ENCODE results near the gene TLX1. TPM values are rescaled to one million over a fixed set of nuclear protein-coding genes. Genes with fewer than 3 reads are reported as not detected.
"Not testable (repeated sequence)": the region's sequence is repeated elsewhere in the genome, so short reads cannot be mapped to it uniquely, and the experiment has no call there.

Gene TLX1
- total RNA-seq, 4 donors from 2014 or later, result not detected

GRCh38 chr10:101152316-101152715 is 21.2 kb downstream of the TLX1 start:
- intact Hi-C loops (cut with DNase I; ENCODE audit: low total_unique reads), result no loop called here
- Histone ChIP-seq H3K4me1 (no peaks in the 10 kb centered on the region), H3K9me3 (no peaks in the 10 kb centered on the region), H3K27me3 (peaks cover 25 to 46% (median 39%) of the 10 kb centered on the region in 3 donors), H3K27ac (no peak overlapping the region), H3K36me3 (no peaks in the 10 kb centered on the region), H3K4me3 (no peak overlapping the region)
- DNase-seq (no peak), ATAC-seq (no peak)
- no peak for TF ChIP-seq POLR2A (IDR thresholded peaks at IDR 0.05)
- TF ChIP-seq, protein P1, sequence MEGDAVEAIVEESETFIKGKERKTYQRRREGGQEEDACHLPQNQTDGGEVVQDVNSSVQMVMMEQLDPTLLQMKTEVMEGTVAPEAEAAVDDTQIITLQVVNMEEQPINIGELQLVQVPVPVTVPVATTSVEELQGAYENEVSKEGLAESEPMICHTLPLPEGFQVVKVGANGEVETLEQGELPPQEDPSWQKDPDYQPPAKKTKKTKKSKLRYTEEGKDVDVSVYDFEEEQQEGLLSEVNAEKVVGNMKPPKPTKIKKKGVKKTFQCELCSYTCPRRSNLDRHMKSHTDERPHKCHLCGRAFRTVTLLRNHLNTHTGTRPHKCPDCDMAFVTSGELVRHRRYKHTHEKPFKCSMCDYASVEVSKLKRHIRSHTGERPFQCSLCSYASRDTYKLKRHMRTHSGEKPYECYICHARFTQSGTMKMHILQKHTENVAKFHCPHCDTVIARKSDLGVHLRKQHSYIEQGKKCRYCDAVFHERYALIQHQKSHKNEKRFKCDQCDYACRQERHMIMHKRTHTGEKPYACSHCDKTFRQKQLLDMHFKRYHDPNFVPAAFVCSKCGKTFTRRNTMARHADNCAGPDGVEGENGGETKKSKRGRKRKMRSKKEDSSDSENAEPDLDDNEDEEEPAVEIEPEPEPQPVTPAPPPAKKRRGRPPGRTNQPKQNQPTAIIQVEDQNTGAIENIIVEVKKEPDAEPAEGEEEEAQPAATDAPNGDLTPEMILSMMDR (IDR thresholded peaks at IDR 0.05 in 4 of 5, conservative IDR thresholded peaks at IDR 0.05 in 1 of 5), result no peak
- in situ Hi-C loops (cut with MboI; ENCODE audit: low sequenced_read_pairs in 4 of 4), result no loop called here

- in situ Hi-C loops (cut with MboI; ENCODE audit: low sequenced_read_pairs in 4 of 4); H3K36me3 ChIP-seq; H3K9me3 ChIP-seq; H3K4me3 ChIP-seq; ATAC-seq; intact Hi-C loops (cut with DNase I; ENCODE audit: low total_unique reads); H3K4me1 ChIP-seq; DNase-seq; H3K27ac ChIP-seq: not testable (repeated sequence)
- H3K27me3 ChIP-seq, result peaks cover 6 to 27% (median 26%) of the 10 kb centered on the region in 3 donors
Observed at GRCh38 chr10:101154506-101154905, 23.4 kb downstream of the TLX1 start.

DNA sequence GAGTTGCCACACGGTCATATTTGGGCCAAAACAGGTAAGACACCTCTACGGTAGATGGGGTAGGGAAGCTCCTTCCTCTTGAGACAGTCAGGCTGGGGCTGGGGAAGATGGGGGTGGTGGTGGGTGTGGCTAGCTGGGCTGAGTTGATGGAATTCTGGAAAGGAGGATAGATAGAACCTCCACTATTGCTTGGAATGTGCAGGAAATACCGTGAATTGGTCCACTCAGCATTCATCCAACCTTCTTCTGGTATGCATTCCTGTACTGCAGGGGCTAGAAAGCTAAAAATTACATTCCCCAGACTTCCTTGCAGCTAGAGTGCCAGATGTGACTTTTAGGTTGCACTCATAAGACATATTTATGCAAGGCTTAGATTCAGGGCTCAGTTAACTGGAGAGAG is 24.8 kb downstream of the TLX1 start:
- Histone ChIP-seq H3K36me3 (no peaks in the 10 kb centered on the region), H3K4me3 (no peak overlapping the region), H3K9me3 (no peaks in the 10 kb centered on the region), H3K27ac (no peak overlapping the region), H3K4me1 (no peaks in the 10 kb centered on the region), H3K27me3 (peaks cover 0 to 24% (median 14%) of the 10 kb centered on the region in 3 donors)
- TF ChIP-seq POLR2A (IDR thresholded peaks at IDR 0.05), result no peak
- TF ChIP-seq, protein P1 (IDR thresholded peaks at IDR 0.05 in 4 of 5, conservative IDR thresholded peaks at IDR 0.05 in 1 of 5), result no peak
- intact Hi-C loops (cut with DNase I; ENCODE audit: low total_unique reads), result no loop called here
- DNase-seq (no peak), ATAC-seq (no peak)
- in situ Hi-C loops (cut with MboI; ENCODE audit: low sequenced_read_pairs in 4 of 4), result no loop called here

DNA sequence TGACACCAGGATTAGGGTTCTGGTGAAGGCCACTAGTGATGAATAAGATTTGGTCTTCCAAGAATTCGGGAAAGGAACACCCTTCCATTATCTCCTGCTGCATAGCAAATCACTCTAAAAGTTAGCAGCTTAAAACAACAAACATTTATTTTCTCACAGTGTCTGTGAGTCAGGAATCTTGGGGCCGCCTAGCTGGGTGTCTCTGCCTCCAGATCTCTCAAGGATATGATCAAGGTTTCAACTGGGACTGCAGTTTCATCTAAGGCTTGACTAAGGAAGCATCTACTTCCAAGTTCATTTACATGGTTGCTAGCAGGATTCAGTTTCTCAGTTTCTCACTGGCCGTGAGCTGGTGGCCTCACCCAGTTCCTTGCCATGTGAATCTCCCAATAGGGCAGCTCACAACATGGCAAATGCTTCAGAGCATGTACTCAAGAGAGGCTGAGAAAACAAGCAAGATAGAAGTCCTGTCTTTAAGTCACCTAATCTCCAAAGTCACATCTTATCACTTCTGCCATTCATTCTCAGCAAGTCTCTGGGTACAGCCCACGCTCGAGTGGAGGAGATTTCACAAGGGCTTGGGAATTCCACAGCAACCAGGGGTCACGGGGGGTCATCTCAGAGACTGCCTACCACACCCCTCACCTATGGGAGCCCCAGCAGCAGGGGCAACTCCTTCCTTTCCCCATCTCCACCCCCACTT is 26.8 kb downstream of the TLX1 start:
- Histone ChIP-seq H3K27me3 (peaks cover 3 to 22% (median 3%) of the 10 kb centered on the region in 3 donors), H3K4me1 (peaks cover 0 to 3% of the 10 kb centered on the region in 2 donors), H3K9me3 (no peaks in the 10 kb centered on the region), H3K4me3 (no peak overlapping the region), H3K27ac (no peak overlapping the region), H3K36me3 (no peaks in the 10 kb centered on the region)
- DNase-seq, result no peak
- TF ChIP-seq, protein P1 (IDR thresholded peaks at IDR 0.05 in 4 of 5, conservative IDR thresholded peaks at IDR 0.05 in 1 of 5), result no peak
- TF ChIP-seq POLR2A (IDR thresholded peaks at IDR 0.05), result no peak
- in situ Hi-C loops (cut with MboI; ENCODE audit: low sequenced_read_pairs in 4 of 4) (no loop called here), intact Hi-C loops (cut with DNase I; ENCODE audit: low total_unique reads) (no loop called here)
- ATAC-seq, result no peak

GRCh38 chr10:101158459-101159058 is 27.5 kb downstream of the TLX1 start:
- ATAC-seq (no peak), DNase-seq (no peak)
- Histone ChIP-seq H3K4me1 (peaks cover 0 to 3% of the 10 kb centered on the region in 2 donors), H3K36me3 (no peaks in the 10 kb centered on the region), H3K4me3 (no peak overlapping the region), H3K27ac (no peak overlapping the region), H3K27me3 (peaks cover 6 to 23% (median 7%) of the 10 kb centered on the region in 3 donors), H3K9me3 (no peaks in the 10 kb centered on the region)
- TF ChIP-seq POLR2A (IDR thresholded peaks at IDR 0.05), result no peak
- TF ChIP-seq, protein P1 (IDR thresholded peaks at IDR 0.05 in 4 of 5, conservative IDR thresholded peaks at IDR 0.05 in 1 of 5), result no peak
- intact Hi-C loops (cut with DNase I; ENCODE audit: low total_unique reads) (no loop called here), in situ Hi-C loops (cut with MboI; ENCODE audit: low sequenced_read_pairs in 4 of 4) (no loop called here)
